H9 (cell line): Measurements from ENCODE around the gene RELCH. TPM values are rescaled to one million over a fixed set of nuclear protein-coding genes. Genes with fewer than 3 reads are reported as not detected.

Experiments used
- DNase-seq: peaks from one replicate; pipeline ENCODE4 v3.0.0-alpha.2; 2017
- H2AFZ ChIP-seq: one replicate; pipeline ENCODE4 v1.6.1; 2013; ENCODE audit warnings: mild to moderate bottlenecking, low read length, control low read depth, moderate library complexity
- H2AK5ac ChIP-seq: 2 replicates; pipeline ENCODE4 v1.6.1; 2013; ENCODE audit warnings: low read length, control low read depth, mixed read lengths; ENCODE audit not compliant: insufficient read length
- H2BK120ac ChIP-seq: one replicate; pipeline ENCODE4 v1.6.1; 2013; ENCODE audit warnings: low read depth, mild to moderate bottlenecking, low read length, control low read depth, inconsistent platforms; ENCODE audit not compliant: poor library complexity, severe bottlenecking
- H2BK12ac ChIP-seq: 2 replicates; pipeline ENCODE4 v1.6.1; 2013; ENCODE audit warnings: low read length, control low read depth, mixed read lengths, low read depth; ENCODE audit not compliant: insufficient read length
- H2BK15ac ChIP-seq: 2 replicates; pipeline ENCODE4 v1.6.1; 2013; ENCODE audit warnings: low read depth, low read length, control low read depth
- H2BK20ac ChIP-seq: one replicate; pipeline ENCODE4 v1.6.1; 2013; ENCODE audit warnings: low read depth, mild to moderate bottlenecking, low read length, control low read depth, inconsistent platforms; ENCODE audit not compliant: poor library complexity, severe bottlenecking
- H2BK5ac ChIP-seq: 2 replicates; pipeline ENCODE4 v1.6.1; 2013; ENCODE audit warnings: low read length, control low read depth, mixed read lengths; ENCODE audit not compliant: insufficient read length
- H3K14ac ChIP-seq: 2 replicates; pipeline ENCODE4 v1.6.1; 2013; ENCODE audit warnings: low read length, control low read depth; ENCODE audit not compliant: insufficient read depth
- H3K18ac ChIP-seq: 2 replicates; pipeline ENCODE4 v1.6.1; 2013; ENCODE audit warnings: low read depth, mild to moderate bottlenecking, mixed read lengths, low read length, control low read depth; ENCODE audit not compliant: insufficient read length
- H3K23ac ChIP-seq: 2 replicates; pipeline ENCODE4 v1.6.1; 2013; ENCODE audit warnings: low read length, control low read depth, mixed read lengths, low read depth; ENCODE audit not compliant: insufficient read length
- H3K23me2 ChIP-seq: 2 replicates; pipeline ENCODE4 v1.6.1; 2013; ENCODE audit warnings: low read depth, mild to moderate bottlenecking, mixed read lengths, low read length, control low read depth; ENCODE audit not compliant: insufficient read length, poor library complexity, severe bottlenecking
- H3K27ac ChIP-seq: 2 replicates; pipeline ENCODE4 v1.5.1; 2013; ENCODE audit warnings: low read length, control low read depth, mixed read lengths, low read depth; ENCODE audit not compliant: insufficient read length
- H3K27me3 ChIP-seq: 2 replicates; pipeline ENCODE4 v1.6.1; 2013; ENCODE audit warnings: low read length, control low read depth, inconsistent platforms; ENCODE audit not compliant: insufficient read depth
- H3K4ac ChIP-seq: 2 replicates; pipeline ENCODE4 v1.6.1; 2013; ENCODE audit warnings: low read depth, mild to moderate bottlenecking, control low read depth, inconsistent platforms, low read length, moderate library complexity
- H3K4me1 ChIP-seq: 2 replicates; pipeline ENCODE4 v1.6.1; 2013; ENCODE audit warnings: low read length, control low read depth, inconsistent platforms; ENCODE audit not compliant: insufficient read depth
- H3K4me2 ChIP-seq: 2 replicates; pipeline ENCODE4 v1.6.1; 2013; ENCODE audit warnings: low read length, control low read depth, mixed read lengths; ENCODE audit not compliant: insufficient read length, insufficient read depth
- H3K56ac ChIP-seq: 2 replicates; pipeline ENCODE4 v1.6.1; 2013; ENCODE audit warnings: low read depth, mild to moderate bottlenecking, mixed read lengths, low read length, control low read depth; ENCODE audit not compliant: insufficient read length
- H3K79me1 ChIP-seq: 2 replicates; pipeline ENCODE4 v1.6.1; 2013; ENCODE audit warnings: low read depth, mild to moderate bottlenecking, moderate library complexity, low read length, control low read depth, inconsistent platforms; ENCODE audit not compliant: insufficient read depth, poor library complexity, severe bottlenecking
- H3K79me2 ChIP-seq: 2 replicates; pipeline ENCODE4 v1.6.1; 2013; ENCODE audit warnings: low read length, control low read depth, inconsistent platforms; ENCODE audit not compliant: insufficient read depth
- H3K9ac ChIP-seq: 2 replicates; pipeline ENCODE4 v1.6.1; 2013; ENCODE audit warnings: low read length, control low read depth, mixed read lengths; ENCODE audit not compliant: insufficient read length; ENCODE audit errors: extremely low read depth
- H3K9me3 ChIP-seq: one replicate; pipeline ENCODE4 v1.6.1; 2013; ENCODE audit warnings: low read depth, low read length, inconsistent platforms; ENCODE audit not compliant: control insufficient read depth
- H3T11ph ChIP-seq: one replicate; pipeline ENCODE4 v1.6.1; 2013; ENCODE audit warnings: mild to moderate bottlenecking, low read length, control low read depth, inconsistent platforms
- H4K20me1 ChIP-seq: one replicate; pipeline ENCODE4 v1.6.1; 2013; ENCODE audit not compliant: control insufficient read depth, insufficient read length, insufficient read depth
- H4K5ac ChIP-seq: 2 replicates; pipeline ENCODE4 v1.6.1; 2013; ENCODE audit warnings: low read depth, mild to moderate bottlenecking, mixed read lengths, low read length, control low read depth; ENCODE audit not compliant: insufficient read length
- H4K8ac ChIP-seq: replicated peaks from 2 replicates; pipeline ENCODE4 v1.6.1; 2013; ENCODE audit warnings: low read length, control low read depth, mixed read lengths, low read depth; ENCODE audit not compliant: insufficient read length
- H4K91ac ChIP-seq: 2 replicates; pipeline ENCODE4 v1.6.1; 2013; ENCODE audit warnings: low read depth, mild to moderate bottlenecking, moderate library complexity, mixed read lengths, low read length, control low read depth; ENCODE audit not compliant: insufficient read length
- H3K27ac Mint-ChIP-seq, 3 experiments: 2 replicates in 2 of 3; 3 replicates in 1 of 3; pipeline ENCODE4 v1.8.0; 2020 to 2021; ENCODE audit warnings: mixed read lengths in 3 of 3, mild to moderate bottlenecking in 1 of 3, moderate library complexity in 1 of 3
- H3K27me3 Mint-ChIP-seq: 2 replicates; pipeline ENCODE4 v1.8.0; 2021; ENCODE audit warnings: low read depth, mild to moderate bottlenecking, moderate library complexity, mixed read lengths
- H3K36me3 Mint-ChIP-seq, 3 experiments: 2 replicates in 2 of 3; 3 replicates in 1 of 3; pipeline ENCODE4 v1.8.0; 2020 to 2021; ENCODE audit warnings: low read depth in 3 of 3, mixed read lengths in 3 of 3; ENCODE audit not compliant: insufficient read depth in 1 of 3
- H3K4me1 Mint-ChIP-seq, 2 experiments: 2 replicates each; pipeline ENCODE4 v1.8.0; 2020; ENCODE audit warnings: mixed read lengths in 2 of 2
- H3K4me3 Mint-ChIP-seq, 2 experiments: 2 replicates in 1 of 2; 3 replicates in 1 of 2; pipeline ENCODE4 v1.8.0; 2020 to 2021; ENCODE audit warnings: mild to moderate bottlenecking in 2 of 2, mixed read lengths in 2 of 2, moderate library complexity in 1 of 2
- H3K9me3 Mint-ChIP-seq, 2 experiments: 2 replicates in 1 of 2; 3 replicates in 1 of 2; pipeline ENCODE4 v1.8.0; 2020; ENCODE audit warnings: mild to moderate bottlenecking in 2 of 2, mixed read lengths in 2 of 2, moderate library complexity in 1 of 2
- CTCF ChIP-seq: fragments of 200-600 bp; sonication (generic); conservative IDR thresholded peaks from 3 replicates; pipeline ENCODE4 v1.8.0; 2021; ENCODE audit warnings: antibody characterized with exemption, mild to moderate bottlenecking
- WGBS: extraction: QIAGEN DNeasy Blood & Tissue Kit; methylation state at CpG from one replicate; pipeline ENCODE4 v1.1.7; 2013; ENCODE audit warnings: missing lambda C conversion rate, low lambda C conversion rate, mixed read lengths; ENCODE audit not compliant: insufficient read length; ENCODE audit errors: extremely low coverage; 5-methylcytosine and 5-hydroxymethylcytosine counted together
- total RNA-seq: library from RNA; stranded (reverse); gene quantifications from 2 replicates; pipeline ENCODE4 v1.2.1, GENCODE V29; 2021

Gene RELCH
- total RNA-seq, 1 experiment from 2014 or later: 32.3 TPM

GRCh38 chr18:62250475-62250874 is 63.4 kb downstream of the RELCH start:
- H3K27ac ChIP-seq: no peak overlapping the region
- H4K91ac ChIP-seq: no peak overlapping the region
- no peak overlapping the region for H3K14ac ChIP-seq
- H3K4ac ChIP-seq: no peak overlapping the region
- no peak overlapping the region for H2BK120ac ChIP-seq
- H3K4me1 ChIP-seq: no peaks in the 10 kb centered on the region
- no peak overlapping the region for H3K27ac Mint-ChIP-seq
- TF ChIP-seq CTCF: no peak
- no peak overlapping the region for H3K23ac ChIP-seq
- H2BK12ac ChIP-seq: no peak overlapping the region
- H3K79me1 ChIP-seq: no peaks in the 10 kb centered on the region
- no peak overlapping the region for H2BK5ac ChIP-seq
- no peaks in the 10 kb centered on the region for H3K4me1 Mint-ChIP-seq
- H2AK5ac ChIP-seq: no peak overlapping the region
- no peaks in the 10 kb centered on the region for H3K9me3 Mint-ChIP-seq
- H3K36me3 Mint-ChIP-seq: peaks cover 0 to 7% (median 4%) of the 10 kb centered on the region in 3 experiments; a peak in 4 of 7 replicates
- H3K23me2 ChIP-seq: no peaks in the 10 kb centered on the region
- H3K4me2 ChIP-seq: no peak overlapping the region
- no peak overlapping the region for H2BK15ac ChIP-seq
- no peak overlapping the region for H3K4me3 Mint-ChIP-seq
- H3K56ac ChIP-seq: no peak overlapping the region
- H4K20me1 ChIP-seq: no peaks in the 10 kb centered on the region
- no CpG with 5 or more reads among the region's 2 CpGs for WGBS
- no peak overlapping the region for H2BK20ac ChIP-seq
- H3K9ac ChIP-seq: no peak overlapping the region
- no peak overlapping the region for H2AFZ ChIP-seq
- H3K27me3 ChIP-seq: no peaks in the 10 kb centered on the region
- no peak for DNase-seq
- no peaks in the 10 kb centered on the region for H3K9me3 ChIP-seq
- H3T11ph ChIP-seq: no peak overlapping the region
- H3K79me2 ChIP-seq: no peaks in the 10 kb centered on the region
- H4K8ac ChIP-seq: no peak overlapping the region
- no peaks in the 10 kb centered on the region for H3K27me3 Mint-ChIP-seq
- H4K5ac ChIP-seq: no peak overlapping the region
- no peak overlapping the region for H3K18ac ChIP-seq
